ENCODE measurements around the gene FUT1.

FUT1 gene

GRCh38 chr19:48779636-48780035, 27.2 kb upstream of the FUT1 start:
- H4K20me1 ChIP-seq (ENCODE audit: insufficient read depth, low read length) = no peaks in the 10 kb centered on the region
- H3K27ac ChIP-seq (ENCODE audit: low read length) = no peak overlapping the region
- no peaks in the 10 kb centered on the region for H3K27me3 ChIP-seq (ENCODE audit: low read depth, low read length)
- H3K4me2 ChIP-seq (ENCODE audit: low read length) = no peak overlapping the region
- H3K4me1 ChIP-seq (ENCODE audit: low read length) = peaks cover 16% of the 10 kb centered on the region
- no peak overlapping the region for H3K4me3 ChIP-seq (ENCODE audit: low read length)
- H2AFZ ChIP-seq (ENCODE audit: low read depth, low read length) = no peak overlapping the region
- H3K36me3 ChIP-seq (replicated peaks; ENCODE audit: low read depth, low read length) = no peaks in the 10 kb centered on the region
- H3K9ac ChIP-seq (ENCODE audit: low read length) = no peak overlapping the region
- H3K79me2 ChIP-seq (ENCODE audit: low read length) = no peaks in the 10 kb centered on the region
- TF ChIP-seq EZH2phosphoT487 (IDR thresholded peaks at IDR 0.05; ENCODE audit: low read depth) (no peak), CTCF (IDR thresholded peaks at IDR 0.05; ENCODE audit: low read depth, low read length) (no peak)
- no peaks in the 10 kb centered on the region for H3K9me3 ChIP-seq (ENCODE audit: insufficient read depth, low read length)

- no peak overlapping the region for H2AFZ ChIP-seq (ENCODE audit: low read depth, low read length)
- no peaks in the 10 kb centered on the region for H3K79me2 ChIP-seq (ENCODE audit: low read length)
- no peak for TF ChIP-seq EZH2phosphoT487 (IDR thresholded peaks at IDR 0.05; ENCODE audit: low read depth)
- no peak for TF ChIP-seq CTCF (IDR thresholded peaks at IDR 0.05; ENCODE audit: low read depth, low read length)
- H3K36me3 ChIP-seq (replicated peaks; ENCODE audit: low read depth, low read length) = no peaks in the 10 kb centered on the region
- H3K27me3 ChIP-seq (ENCODE audit: low read depth, low read length) = 0 out of 2 replicates have a peak, but pooled peaks cover under 1% of the 10 kb centered on the region
- H4K20me1 ChIP-seq (ENCODE audit: insufficient read depth, low read length) = no peaks in the 10 kb centered on the region
- peaks cover 16% of the 10 kb centered on the region for H3K4me1 ChIP-seq (ENCODE audit: low read length)
- H3K9me3 ChIP-seq (ENCODE audit: insufficient read depth, low read length) = no peaks in the 10 kb centered on the region
- H3K9ac ChIP-seq (ENCODE audit: low read length) = no peak overlapping the region
- no peak overlapping the region for H3K27ac ChIP-seq (ENCODE audit: low read length)
- no peak overlapping the region for H3K4me2 ChIP-seq (ENCODE audit: low read length)
- H3K4me3 ChIP-seq (ENCODE audit: low read length) = no peak overlapping the region
These were observed 25.3 kb upstream of the FUT1 start for GRCh38 chr19:48777720-48778119.

GRCh38 chr19:48777139-48777538, 24.7 kb upstream of the FUT1 start:
- Histone ChIP-seq H3K27ac (ENCODE audit: low read length) (no peak overlapping the region), H3K9ac (ENCODE audit: low read length) (no peak overlapping the region), H4K20me1 (ENCODE audit: insufficient read depth, low read length) (no peaks in the 10 kb centered on the region), H3K9me3 (ENCODE audit: insufficient read depth, low read length) (no peaks in the 10 kb centered on the region), H3K4me2 (ENCODE audit: low read length) (no peak overlapping the region), H3K4me3 (ENCODE audit: low read length) (no peak overlapping the region), H3K27me3 (ENCODE audit: low read depth, low read length) (0 out of 2 replicates have a peak, but pooled peaks cover 3% of the 10 kb centered on the region), H3K4me1 (ENCODE audit: low read length) (peaks cover 16% of the 10 kb centered on the region), H3K79me2 (ENCODE audit: low read length) (no peaks in the 10 kb centered on the region), H3K36me3 (replicated peaks; ENCODE audit: low read depth, low read length) (no peaks in the 10 kb centered on the region), H2AFZ (ENCODE audit: low read depth, low read length) (no peak overlapping the region)
- no peak for TF ChIP-seq EZH2phosphoT487 (IDR thresholded peaks at IDR 0.05; ENCODE audit: low read depth)
- no peak for TF ChIP-seq CTCF (IDR thresholded peaks at IDR 0.05; ENCODE audit: low read depth, low read length)

- Histone ChIP-seq H3K9ac (ENCODE audit: low read length) (no peak overlapping the region), H3K36me3 (replicated peaks; ENCODE audit: low read depth, low read length) (no peaks in the 10 kb centered on the region), H3K79me2 (ENCODE audit: low read length) (no peaks in the 10 kb centered on the region), H3K4me2 (ENCODE audit: low read length) (no peak overlapping the region), H3K27ac (ENCODE audit: low read length) (no peak overlapping the region), H3K9me3 (ENCODE audit: insufficient read depth, low read length) (no peaks in the 10 kb centered on the region), H3K4me1 (ENCODE audit: low read length) (peaks cover 6% of the 10 kb centered on the region; the same call in 1 of the 2 replicates), H3K27me3 (ENCODE audit: low read depth, low read length) (peaks cover 21% of the 10 kb centered on the region), H3K4me3 (ENCODE audit: low read length) (no peak overlapping the region), H4K20me1 (ENCODE audit: insufficient read depth, low read length) (no peaks in the 10 kb centered on the region), H2AFZ (ENCODE audit: low read depth, low read length) (no peak overlapping the region)
- no peak for TF ChIP-seq EZH2phosphoT487 (IDR thresholded peaks at IDR 0.05; ENCODE audit: low read depth)
- TF ChIP-seq CTCF (IDR thresholded peaks at IDR 0.05; ENCODE audit: low read depth, low read length) = no peak
These were observed 20.1 kb upstream of the FUT1 start for GRCh38 chr19:48772503-48772953.

Data from OCI-LY3 (cell line).